PFSK-1 (cell line): ENCODE data around the gene CDYL.

ENCODE experiments used
- FOXP2 ChIP-seq: optimal IDR thresholded peaks from 2 replicates; pipeline ENCODE3; 2011; ENCODE audit warnings: borderline replicate concordance, control low read depth, inconsistent platforms; ENCODE audit not compliant: insufficient read depth; ENCODE audit errors: extremely low read length, extremely low read depth
- POLR2AphosphoS5 ChIP-seq: IDR thresholded peaks from 2 replicates; pipeline ENCODE4 v1.6.1; 2012; ENCODE audit warnings: low read depth, mild to moderate bottlenecking, control low read depth, low read length, moderate library complexity
- SIN3A ChIP-seq: IDR thresholded peaks from 2 replicates; pipeline ENCODE4 v1.6.1; 2012; ENCODE audit warnings: mild to moderate bottlenecking, low read length, moderate library complexity, borderline replicate concordance; ENCODE audit not compliant: insufficient read depth
- TAF1 ChIP-seq: IDR thresholded peaks from 2 replicates; pipeline ENCODE4 v1.6.1; 2012; ENCODE audit warnings: low read length, control low read depth, borderline replicate concordance; ENCODE audit not compliant: insufficient read depth
- TF ChIP-seq, protein P1 (sequence below), 2 experiments: IDR thresholded peaks; 2 replicates each; pipeline versions ENCODE4 v1.6.1 to v1.8.0; 2011 to 2012; ENCODE audit warnings: low read depth in 2 of 2, low read length in 2 of 2, control low read depth in 1 of 2, inconsistent platforms in 1 of 2, mild to moderate bottlenecking in 1 of 2, moderate library complexity in 1 of 2; ENCODE audit not compliant: insufficient read depth in 1 of 2

Gene CDYL

GRCh38 chr6:4903121-4903520 is 126.9 kb downstream of the CDYL start:
- no peak for TF ChIP-seq TAF1

DNA sequence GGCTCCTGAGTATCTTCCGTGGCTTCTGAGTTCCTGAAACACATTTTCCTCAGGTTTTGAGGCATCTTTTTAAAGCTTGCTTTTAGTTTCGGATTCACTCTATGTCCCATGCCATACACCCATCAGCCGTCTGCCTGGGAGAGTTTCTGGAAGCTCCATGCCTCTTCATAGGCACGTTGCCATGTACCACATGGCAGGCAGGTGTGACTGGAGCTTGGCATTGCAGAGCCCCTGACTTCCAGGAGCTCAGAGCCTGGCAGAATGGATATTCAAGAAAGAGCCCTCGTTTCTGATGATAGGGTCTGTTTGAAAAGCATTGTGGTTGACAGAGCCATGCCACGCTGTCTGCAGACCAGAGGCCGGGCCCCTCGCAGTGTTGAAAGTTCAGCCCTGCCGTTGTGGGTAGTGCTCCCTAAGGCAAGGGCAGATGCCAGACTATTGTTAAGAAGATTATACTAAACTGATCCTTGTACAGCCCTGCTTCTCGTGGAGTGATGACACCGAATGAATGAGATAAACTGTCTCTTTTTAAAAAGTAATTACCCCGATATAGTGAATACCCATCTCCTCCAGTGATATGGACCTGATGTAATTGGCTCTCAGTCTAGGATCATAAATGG is 127.7 kb downstream of the CDYL start:
- TF ChIP-seq SIN3A, result no peak
- TF ChIP-seq FOXP2, result no peak
- no peak for TF ChIP-seq TAF1
- no peak for TF ChIP-seq POLR2AphosphoS5
- TF ChIP-seq, protein P1, sequence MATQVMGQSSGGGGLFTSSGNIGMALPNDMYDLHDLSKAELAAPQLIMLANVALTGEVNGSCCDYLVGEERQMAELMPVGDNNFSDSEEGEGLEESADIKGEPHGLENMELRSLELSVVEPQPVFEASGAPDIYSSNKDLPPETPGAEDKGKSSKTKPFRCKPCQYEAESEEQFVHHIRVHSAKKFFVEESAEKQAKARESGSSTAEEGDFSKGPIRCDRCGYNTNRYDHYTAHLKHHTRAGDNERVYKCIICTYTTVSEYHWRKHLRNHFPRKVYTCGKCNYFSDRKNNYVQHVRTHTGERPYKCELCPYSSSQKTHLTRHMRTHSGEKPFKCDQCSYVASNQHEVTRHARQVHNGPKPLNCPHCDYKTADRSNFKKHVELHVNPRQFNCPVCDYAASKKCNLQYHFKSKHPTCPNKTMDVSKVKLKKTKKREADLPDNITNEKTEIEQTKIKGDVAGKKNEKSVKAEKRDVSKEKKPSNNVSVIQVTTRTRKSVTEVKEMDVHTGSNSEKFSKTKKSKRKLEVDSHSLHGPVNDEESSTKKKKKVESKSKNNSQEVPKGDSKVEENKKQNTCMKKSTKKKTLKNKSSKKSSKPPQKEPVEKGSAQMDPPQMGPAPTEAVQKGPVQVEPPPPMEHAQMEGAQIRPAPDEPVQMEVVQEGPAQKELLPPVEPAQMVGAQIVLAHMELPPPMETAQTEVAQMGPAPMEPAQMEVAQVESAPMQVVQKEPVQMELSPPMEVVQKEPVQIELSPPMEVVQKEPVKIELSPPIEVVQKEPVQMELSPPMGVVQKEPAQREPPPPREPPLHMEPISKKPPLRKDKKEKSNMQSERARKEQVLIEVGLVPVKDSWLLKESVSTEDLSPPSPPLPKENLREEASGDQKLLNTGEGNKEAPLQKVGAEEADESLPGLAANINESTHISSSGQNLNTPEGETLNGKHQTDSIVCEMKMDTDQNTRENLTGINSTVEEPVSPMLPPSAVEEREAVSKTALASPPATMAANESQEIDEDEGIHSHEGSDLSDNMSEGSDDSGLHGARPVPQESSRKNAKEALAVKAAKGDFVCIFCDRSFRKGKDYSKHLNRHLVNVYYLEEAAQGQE (IDR thresholded peaks at IDR 0.05; ENCODE audit: insufficient read depth in 1 of 2, low read depth in 2 of 2, low read length in 2 of 2), result no peak

GRCh38 chr6:4904461-4905025 is 128.3 kb downstream of the CDYL start:
- no peak for TF ChIP-seq SIN3A
- TF ChIP-seq TAF1, result no peak
- TF ChIP-seq POLR2AphosphoS5, result no peak
- TF ChIP-seq, protein P1 (IDR thresholded peaks at IDR 0.05; ENCODE audit: insufficient read depth in 1 of 2, low read depth in 2 of 2, low read length in 2 of 2), result no peak
- TF ChIP-seq FOXP2, result no peak

- no peak for TF ChIP-seq TAF1
- no peak for TF ChIP-seq POLR2AphosphoS5
- TF ChIP-seq, protein P1 (IDR thresholded peaks at IDR 0.05; ENCODE audit: insufficient read depth in 1 of 2, low read depth in 2 of 2, low read length in 2 of 2), result no peak
- TF ChIP-seq SIN3A, result no peak
- TF ChIP-seq FOXP2, result no peak
Measured at GRCh38 chr6:4905826-4906225, 129.6 kb downstream of the CDYL start.

DNA sequence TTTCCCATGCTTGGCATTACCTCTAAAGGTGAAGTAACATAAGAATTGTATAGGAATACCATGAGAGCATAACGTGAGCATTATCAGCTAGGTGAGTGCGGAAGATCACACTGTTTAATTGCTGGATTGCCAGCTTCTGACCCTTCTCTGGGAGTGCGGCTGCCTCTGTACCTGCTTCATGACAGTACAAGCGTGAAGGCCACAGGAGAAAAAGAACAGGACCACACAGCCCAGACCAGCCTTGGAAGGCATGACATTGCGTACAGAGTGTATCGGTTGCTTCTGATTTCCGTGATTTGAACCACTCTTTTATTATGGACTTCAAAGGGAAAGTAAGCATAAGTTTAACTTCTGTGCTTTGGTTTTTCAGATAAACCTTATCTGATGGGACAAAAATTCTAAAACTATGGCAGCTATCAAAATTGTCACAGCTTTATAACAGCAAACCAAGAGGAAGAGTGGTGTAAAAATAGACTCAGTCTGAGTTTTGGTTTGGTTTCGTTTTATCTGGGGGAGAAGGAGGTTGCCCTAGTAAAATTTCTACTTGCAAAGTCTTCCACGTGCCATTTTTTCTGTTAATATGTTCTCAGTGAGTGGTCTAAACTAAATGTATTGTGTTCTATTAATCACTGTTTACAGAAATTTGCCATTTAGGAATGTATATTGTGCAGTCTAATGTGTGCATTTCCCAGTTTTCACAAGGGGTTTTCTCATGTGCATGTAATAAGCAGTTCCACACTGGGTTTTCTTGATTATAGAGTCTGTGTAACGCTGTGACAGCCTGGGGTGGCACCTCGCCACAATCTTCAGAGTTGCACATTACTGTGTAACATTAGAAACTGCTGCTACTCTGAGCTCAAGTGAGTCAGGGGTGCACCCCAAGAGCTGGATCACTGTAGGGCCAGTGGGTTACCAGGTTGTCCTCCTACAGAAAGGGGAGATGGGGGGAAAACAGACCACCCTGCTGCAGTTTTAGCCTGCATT is 130.4 kb downstream of the CDYL start:
- TF ChIP-seq SIN3A (no peak), FOXP2 (no peak), TAF1 (no peak), POLR2AphosphoS5 (no peak)

DNA sequence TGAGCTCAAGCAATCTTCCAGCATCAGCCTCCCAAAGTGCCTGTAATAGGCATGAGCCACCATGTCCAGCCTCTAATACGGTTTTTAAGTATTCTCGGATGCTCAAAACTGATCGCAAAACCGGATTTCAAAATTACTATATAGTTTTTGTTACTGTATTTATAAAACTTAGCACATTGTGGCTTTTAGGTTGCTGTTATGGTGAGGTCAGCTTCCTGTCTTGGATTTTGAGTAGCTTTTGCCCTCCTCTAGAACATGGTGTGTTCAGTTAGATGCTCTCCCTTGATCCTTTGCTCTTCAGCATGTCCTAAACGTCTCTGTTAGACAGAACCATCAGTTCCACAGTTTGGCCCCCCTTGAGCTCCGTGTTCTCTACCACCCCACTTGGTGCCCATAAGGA is 131.4 kb downstream of the CDYL start:
- TF ChIP-seq SIN3A, result no peak
- TF ChIP-seq, protein P1 (IDR thresholded peaks at IDR 0.05; ENCODE audit: insufficient read depth in 1 of 2, low read depth in 2 of 2, low read length in 2 of 2), result no peak
- no peak for TF ChIP-seq POLR2AphosphoS5
- TF ChIP-seq FOXP2, result no peak
- TF ChIP-seq TAF1, result no peak
